GM10266 (cell line): ENCODE results near the gene LRRC42.

Experiments used
- DNase-seq: peaks from one replicate; pipeline ENCODE4 v3.0.0; 2012; ENCODE audit errors: extremely low spot score
- CTCF ChIP-seq: IDR thresholded peaks from 2 replicates; pipeline ENCODE4 v1.5.1; 2012; ENCODE audit warnings: mild to moderate bottlenecking, low read depth; ENCODE audit not compliant: control insufficient read depth, insufficient read depth; ENCODE audit errors: missing control alignments

The LRRC42 gene

GRCh38 chr1:54014009-54014629, 68.0 kb downstream of the LRRC42 start:
- no peak for TF ChIP-seq CTCF
- no peak for DNase-seq

DNA sequence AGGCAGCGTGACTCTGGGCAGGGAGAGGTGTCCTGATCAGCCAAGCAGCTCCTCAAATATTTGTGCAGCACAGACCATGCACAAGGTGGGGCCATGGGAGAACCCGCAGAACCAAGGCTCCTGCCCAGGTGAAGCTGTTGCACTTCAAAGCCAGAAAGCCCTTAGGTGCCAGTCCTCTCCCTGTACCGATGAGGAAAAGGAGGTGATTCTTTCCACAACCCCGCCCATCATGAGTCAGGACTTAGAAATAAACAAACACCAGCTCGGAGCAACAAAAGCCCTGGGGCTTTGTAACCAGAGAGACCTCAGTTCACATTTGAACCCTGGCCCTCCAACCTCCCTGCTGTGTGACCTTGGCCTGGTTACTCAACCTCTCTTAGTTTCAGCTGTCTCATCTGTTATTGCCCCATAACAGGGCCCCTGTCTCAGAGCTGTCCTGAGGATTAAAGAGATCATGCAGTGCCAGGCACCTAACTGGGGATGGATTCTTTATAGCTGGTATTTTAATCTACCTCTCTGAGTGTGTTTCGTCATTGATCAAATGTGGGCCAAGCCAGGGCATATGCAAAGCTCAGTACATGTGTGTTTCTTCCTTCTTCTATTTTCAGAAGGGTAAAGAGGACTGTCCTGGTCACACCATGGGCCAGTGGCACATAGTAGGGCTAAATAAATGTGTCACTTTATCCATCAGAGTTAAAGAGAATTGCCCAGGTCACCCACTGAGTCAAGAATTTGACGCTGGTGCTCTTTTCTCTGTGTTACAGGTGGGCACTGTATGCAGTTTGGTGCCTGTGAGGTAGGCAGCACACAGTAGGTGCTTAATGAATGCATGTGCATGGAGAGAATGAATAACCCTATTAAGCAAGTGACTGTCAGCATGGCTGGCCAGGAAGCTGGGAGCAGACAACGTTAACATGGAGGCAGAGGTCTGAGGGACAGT, 70.5 kb downstream of the LRRC42 start:
- DNase-seq, result no peak
- TF ChIP-seq CTCF, result no peak
